Coronary artery (tissue), 2 donors: Measurements from ENCODE around the gene PSEN1.

Experiments
- DNase-seq: peaks from one replicate; pipeline ENCODE4 v3.0.0-alpha.2; 2017; ENCODE audit warnings: low spot score
- H3K27ac ChIP-seq, 2 donors: fragments of 200-600 bp; sonication (generic); one replicate each; pipeline ENCODE4 v1.5.1; 2016 to 2019
- H3K4me3 ChIP-seq: fragments of 200-600 bp; sonication (generic); 2 replicates; pipeline ENCODE4 v1.5.1; 2016; ENCODE audit warnings: mild to moderate bottlenecking, moderate library complexity
- CTCF ChIP-seq: fragments of 200-600 bp; sonication (generic); IDR thresholded peaks from one replicate; pipeline ENCODE4 v1.5.1; 2019; ENCODE audit warnings: antibody characterized with exemption

Gene PSEN1

GRCh38 chr14:73272393-73272792 lies 136.1 kb downstream of the PSEN1 start:
- no peak for TF ChIP-seq CTCF
- Histone ChIP-seq H3K4me3 (no peak overlapping the region), H3K27ac (no peak overlapping the region)
- DNase-seq, result no peak
